Neural progenitor cell (in vitro differentiated cells): ENCODE results near the gene SHKBP1.

Experiments used
- CTCF ChIP-seq: fragments of 200-600 bp; sonication (generic); IDR thresholded peaks from 2 replicates; pipeline ENCODE4 v1.5.1; 2017; ENCODE audit warnings: antibody characterized with exemption, mild to moderate bottlenecking
- EZH2 ChIP-seq: fragments of 200-600 bp; sonication (generic); IDR thresholded peaks from 2 replicates; pipeline ENCODE4 v1.6.1; 2017; ENCODE audit warnings: antibody characterized with exemption, mild to moderate bottlenecking, moderate library complexity

GRCh38 chr19:40622773-40623075 lies 46.1 kb downstream of the SHKBP1 start:
- no peak for TF ChIP-seq EZH2
- TF ChIP-seq CTCF = no peak
